Neuronal stem cell (in vitro differentiated cells): ENCODE data around the gene TOP3B.

Experiments
- DNase-seq: peaks from one replicate; pipeline ENCODE4 v3.0.0-alpha.2; 2013; ENCODE audit warnings: low spot score
- H2AFZ ChIP-seq: one replicate; pipeline ENCODE4 v1.6.1; 2013; ENCODE audit warnings: mild to moderate bottlenecking, low read length, inconsistent platforms
- H2AK5ac ChIP-seq: 2 replicates; pipeline ENCODE4 v1.6.1; 2013; ENCODE audit warnings: low read depth, mild to moderate bottlenecking, inconsistent platforms, low read length, moderate library complexity, mixed read lengths
- H2BK120ac ChIP-seq: 2 replicates; pipeline ENCODE4 v1.6.1; 2013; ENCODE audit warnings: low read depth, mild to moderate bottlenecking, inconsistent platforms, low read length, moderate library complexity, mixed read lengths
- H2BK12ac ChIP-seq: one replicate; pipeline ENCODE4 v1.6.1; 2013; ENCODE audit warnings: low read length, inconsistent platforms
- H2BK15ac ChIP-seq: 2 replicates; pipeline ENCODE4 v1.6.1; 2013; ENCODE audit warnings: mild to moderate bottlenecking, low read length, inconsistent platforms, mixed read lengths
- H2BK5ac ChIP-seq: one replicate; pipeline ENCODE4 v1.6.1; 2013; ENCODE audit warnings: inconsistent platforms, mild to moderate bottlenecking, low read length, moderate library complexity
- H3K14ac ChIP-seq: one replicate; pipeline ENCODE4 v1.6.1; 2013; ENCODE audit warnings: low read length, inconsistent platforms
- H3K18ac ChIP-seq: 2 replicates; pipeline ENCODE4 v1.6.1; 2013; ENCODE audit warnings: low read length, inconsistent platforms
- H3K23ac ChIP-seq: 2 replicates; pipeline ENCODE4 v1.6.1; 2013; ENCODE audit warnings: low read depth, mild to moderate bottlenecking, mixed read lengths, low read length, inconsistent platforms; ENCODE audit not compliant: poor library complexity
- H3K27ac ChIP-seq: replicated peaks from 3 replicates; pipeline ENCODE4 v1.5.1; 2013; ENCODE audit warnings: low read length, inconsistent platforms
- H3K27me3 ChIP-seq, 3 experiments: 2 replicates each; pipeline ENCODE4 v1.6.1; 2013; ENCODE audit warnings: low read length in 3 of 3, mild to moderate bottlenecking in 2 of 3, inconsistent platforms in 1 of 3, low read depth in 1 of 3, mixed read lengths in 1 of 3, moderate library complexity in 1 of 3; ENCODE audit not compliant: control insufficient read depth in 3 of 3, insufficient read depth in 3 of 3
- H3K36me3 ChIP-seq, 2 donors: replicated peaks in 1 of 2; 2 replicates each; pipeline ENCODE4 v1.6.1; 2013; ENCODE audit warnings: low read length in 2 of 2; ENCODE audit not compliant: control insufficient read depth in 2 of 2, insufficient read depth in 2 of 2
- H3K4ac ChIP-seq: 2 replicates; pipeline ENCODE4 v1.6.1; 2013; ENCODE audit warnings: inconsistent platforms, mild to moderate bottlenecking, low read length, moderate library complexity
- H3K4me1 ChIP-seq, 2 donors: 1 replicate in 1 of 2; 2 replicates in 1 of 2; pipeline ENCODE4 v1.6.1; 2013; ENCODE audit warnings: low read length in 2 of 2, low read depth in 1 of 2; ENCODE audit not compliant: control insufficient read depth in 2 of 2, insufficient read depth in 1 of 2
- H3K4me2 ChIP-seq: one replicate; pipeline ENCODE4 v1.6.1; 2013; ENCODE audit warnings: mild to moderate bottlenecking, low read length, inconsistent platforms; ENCODE audit not compliant: insufficient read depth, poor library complexity, severe bottlenecking
- H3K4me3 ChIP-seq, 2 donors: 2 replicates each; pipeline ENCODE4 v1.5.1; 2013; ENCODE audit warnings: low read length in 2 of 2, mild to moderate bottlenecking in 2 of 2, inconsistent platforms in 1 of 2, moderate library complexity in 1 of 2
- H3K79me1 ChIP-seq: one replicate; pipeline ENCODE4 v1.6.1; 2013; ENCODE audit warnings: low read depth, mild to moderate bottlenecking, inconsistent platforms, low read length, moderate library complexity
- H3K9ac ChIP-seq: one replicate; pipeline ENCODE4 v1.6.1; 2013; ENCODE audit warnings: mild to moderate bottlenecking, low read depth, low read length, inconsistent platforms; ENCODE audit not compliant: poor library complexity
- H3K9me3 ChIP-seq, 2 donors: replicated peaks in 1 of 2; 2 replicates each; pipeline versions ENCODE3 to v1.6.1; 2013; ENCODE audit warnings: low read length in 2 of 2, mild to moderate bottlenecking in 2 of 2, inconsistent platforms in 1 of 2, low read depth in 1 of 2, mixed read lengths in 1 of 2, moderate library complexity in 1 of 2; ENCODE audit not compliant: control insufficient read depth in 2 of 2, insufficient read depth in 1 of 2
- H4K8ac ChIP-seq: one replicate; pipeline ENCODE4 v1.6.1; 2013; ENCODE audit warnings: low read depth, mild to moderate bottlenecking, inconsistent platforms, low read length, moderate library complexity
- H4K91ac ChIP-seq: one replicate; pipeline ENCODE4 v1.6.1; 2013; ENCODE audit warnings: low read length, low read depth, mild to moderate bottlenecking, inconsistent platforms; ENCODE audit not compliant: poor library complexity
- WGBS, 2 donors: extraction: QIAGEN DNeasy Blood & Tissue Kit; methylation state at CpG; one replicate each; pipeline ENCODE4 v1.1.7; 2013; ENCODE audit warnings: missing lambda C conversion rate in 2 of 2, mixed read lengths in 1 of 2; ENCODE audit not compliant: insufficient read length in 2 of 2, insufficient replicate concordance in 1 of 2; ENCODE audit errors: extremely low coverage in 2 of 2; 5-methylcytosine and 5-hydroxymethylcytosine counted together

The TOP3B gene

DNA sequence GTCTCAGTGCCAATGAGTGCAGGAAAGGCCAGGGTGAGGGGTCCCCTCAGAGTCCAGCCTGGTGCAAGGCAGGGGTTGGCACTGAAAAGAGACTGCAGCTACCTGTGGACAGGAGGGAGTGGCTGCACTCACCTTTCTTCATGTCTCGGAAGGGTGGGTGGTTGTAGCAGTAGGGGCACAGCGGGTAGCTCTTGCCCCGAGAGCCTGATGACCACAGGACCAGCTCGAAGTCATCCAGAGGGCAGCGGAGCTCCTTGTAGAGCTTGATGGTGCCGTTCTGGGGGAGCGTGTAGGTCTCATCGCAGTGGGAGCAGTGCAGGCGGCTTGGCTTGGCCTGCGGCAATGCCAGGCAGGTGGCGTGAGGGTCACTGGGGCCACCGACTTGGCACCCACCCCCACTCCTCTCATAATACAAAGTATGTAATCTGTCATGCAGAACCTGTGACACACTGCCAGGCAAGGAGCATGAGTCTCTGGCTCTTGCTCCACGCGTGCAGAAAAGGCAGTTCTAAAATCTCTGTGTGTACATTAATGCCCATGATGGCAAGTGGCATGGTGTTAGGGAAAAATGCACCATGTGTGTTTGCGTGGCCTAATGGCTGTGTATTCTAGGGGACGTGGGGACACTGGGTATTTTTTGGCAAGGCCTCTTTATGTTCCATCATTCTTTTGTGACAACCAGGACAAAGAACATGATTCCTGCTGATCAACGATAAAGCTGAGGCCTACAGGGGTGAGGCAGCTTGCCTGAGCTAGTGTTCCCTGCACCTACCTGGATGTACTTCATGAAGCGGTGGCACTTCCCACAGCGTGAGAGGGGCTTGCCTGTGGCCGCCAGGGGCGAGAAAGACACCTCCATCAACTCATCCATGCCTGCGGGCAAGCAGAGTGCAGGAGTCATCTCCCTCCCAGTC lies 24.0 kb downstream of the TOP3B start:
- Histone ChIP-seq H3K4me1 (no peaks in the 10 kb centered on the region), H2BK120ac (no peak overlapping the region), H3K18ac (no peak overlapping the region), H3K9ac (peak overlapping the region; percentile 12), H3K4ac (no peak overlapping the region), H3K4me2 (no peak overlapping the region), H3K27ac (no peak overlapping the region), H3K14ac (no peak overlapping the region), H4K8ac (no peak overlapping the region), H3K9me3 (no peaks in the 10 kb centered on the region), H4K91ac (no peak overlapping the region), H2AK5ac (no peak overlapping the region), H3K79me1 (no peaks in the 10 kb centered on the region), H3K23ac (peak overlapping the region; percentile 40), H2AFZ (no peak overlapping the region), H3K27me3 (no peaks in the 10 kb centered on the region), H2BK5ac (no peak overlapping the region), H2BK15ac (no peak overlapping the region), H2BK12ac (no peak overlapping the region), H3K4me3 (no peak overlapping the region), H3K36me3 (peaks cover 38 to 55% of the 10 kb centered on the region in 2 donors)
- no CpG with 5 or more reads among the region's 22 CpGs for WGBS, 2 donors
- no peak for DNase-seq

DNA sequence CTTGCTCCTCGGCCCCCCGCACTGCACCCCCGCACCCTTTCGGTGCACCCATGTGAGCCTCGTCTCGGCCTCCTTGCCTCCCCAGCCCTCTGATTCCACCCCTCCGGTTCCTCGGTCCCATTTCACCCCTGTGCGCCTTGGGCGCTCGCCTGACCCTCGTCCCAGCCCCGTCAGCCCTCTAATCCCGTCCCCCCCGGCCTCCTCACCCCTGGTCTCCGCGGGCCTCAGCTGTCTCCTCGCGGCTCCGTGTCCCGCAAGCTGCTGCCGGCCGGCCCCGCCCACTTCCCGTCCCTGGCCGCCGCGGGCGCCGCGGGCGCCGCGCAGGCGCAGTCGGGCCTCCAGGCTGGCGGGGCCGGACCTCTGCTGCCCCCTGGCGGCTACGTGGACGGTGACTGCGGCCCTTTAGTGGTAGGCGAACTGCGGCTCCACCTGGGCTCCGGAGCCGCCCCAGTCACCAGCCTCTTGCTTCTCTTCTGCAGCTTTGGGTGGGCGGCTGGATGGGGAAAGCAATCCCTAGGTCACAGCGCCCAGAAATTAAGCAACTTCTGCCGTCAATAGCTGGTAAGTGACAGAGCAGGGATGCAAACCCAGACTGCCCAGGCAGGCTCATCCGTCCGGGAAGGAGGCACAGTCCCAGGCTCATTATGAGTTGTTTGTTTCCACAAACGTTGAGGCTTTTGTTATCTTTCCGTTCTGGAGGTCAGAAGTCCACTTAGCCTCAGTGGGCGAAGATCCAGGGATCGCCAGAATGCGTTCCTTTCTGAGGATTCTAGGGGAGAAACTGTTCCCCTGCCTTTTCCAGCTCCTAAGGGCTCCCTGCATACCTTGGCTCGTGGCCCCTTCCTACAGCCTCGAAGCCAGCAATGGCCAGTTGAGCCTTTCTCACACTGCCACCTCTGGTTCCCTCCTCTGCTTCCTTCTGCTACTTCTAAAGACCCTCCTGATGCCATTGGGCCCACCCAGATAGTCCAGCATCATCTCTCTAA lies 29.7 kb downstream of the TOP3B start, which contains the start of gene PPM1F:
Gene PPM1F, minus strand, starts transcription at position 263 of the 986 bp plus-strand sequence. CDS start 6,800 bp downstream, outside the sequence.
- Histone ChIP-seq H3K4me3 (peak within 1 kb of the TSS; percentile 88 to 91), H3K27ac (no peak within 1 kb of the TSS), H4K8ac (no peak within 1 kb of the TSS), H2BK15ac (no peak within 1 kb of the TSS), H3K4me2 (peak within 1 kb of the TSS; percentile 86), H3K79me1 (no peaks in the 10 kb centered on the region), H4K91ac (no peak within 1 kb of the TSS), H2BK5ac (peak within 1 kb of the TSS; percentile 75), H3K4me1 (peaks cover 5 to 6% of the 10 kb centered on the region in 2 donors), H3K36me3 (peaks cover 0 to 2% of the 10 kb centered on the region in 2 donors), H2AFZ (peak within 1 kb of the TSS; percentile 81), H3K23ac (peak within 1 kb of the TSS; percentile 100), H2BK120ac (no peak within 1 kb of the TSS), H3K9ac (peak within 1 kb of the TSS; percentile 99), H3K4ac (peak within 1 kb of the TSS; percentile 76), H2BK12ac (no peak within 1 kb of the TSS), H2AK5ac (peak within 1 kb of the TSS; percentile 95), H3K9me3 (peaks cover 0 to 4% of the 10 kb centered on the region in 2 donors), H3K18ac (peak within 1 kb of the TSS; percentile 99), H3K14ac (peak within 1 kb of the TSS; percentile 89), H3K27me3 (peaks cover 0 to 4% (median 0%) of the 10 kb centered on the region in 3 experiments)
- DNase-seq = peak; percentile 86
- WGBS, 2 donors = no CpG with 5 or more reads among the region's 58 CpGs

DNA sequence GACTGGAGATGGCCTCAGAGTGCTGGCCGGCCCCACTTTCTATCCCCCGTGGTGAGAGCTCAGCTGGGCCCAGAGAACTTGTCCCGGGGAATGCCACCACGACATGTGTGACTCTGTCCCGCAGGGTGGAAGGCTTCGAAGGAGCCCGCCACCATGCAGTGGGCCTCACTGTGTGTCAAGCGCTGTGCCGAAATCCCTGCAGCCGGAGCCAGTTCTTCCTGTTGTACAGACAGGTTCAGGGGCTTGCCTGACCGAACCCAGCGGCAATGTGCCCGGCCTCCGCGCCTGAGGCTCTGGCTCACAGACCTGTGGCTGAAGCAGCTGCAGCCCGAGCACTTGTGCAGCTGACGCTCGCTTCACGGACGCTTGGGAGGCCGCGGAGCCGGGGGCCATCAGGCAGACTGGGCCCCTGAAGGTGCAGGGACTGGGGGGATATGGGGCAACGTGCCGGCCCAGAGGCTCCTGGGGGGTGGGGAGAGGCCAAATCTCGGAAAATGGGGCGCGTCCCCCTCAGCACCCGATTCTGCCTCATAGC lies 30.6 kb downstream of the TOP3B start:
- no CpG with 5 or more reads among the region's 29 CpGs for WGBS, 2 donors
- H3K4me1 ChIP-seq = peaks cover 10% of the 10 kb centered on the region in 2 donors

More for the DNA sequence above, 30.6 kb downstream of the TOP3B start:
- Histone ChIP-seq H3K4ac (no peak overlapping the region), H2AFZ (peak overlapping the region; percentile 81), H2AK5ac (peak overlapping the region; percentile 95), H3K36me3 (peaks cover 0 to 2% of the 10 kb centered on the region in 2 donors), H3K14ac (peak overlapping the region; percentile 89), H2BK12ac (no peak overlapping the region), H3K27me3 (peaks cover 0 to 4% (median 0%) of the 10 kb centered on the region in 3 experiments), H2BK120ac (no peak overlapping the region), H3K27ac (no peak overlapping the region), H3K18ac (peak overlapping the region; percentile 76), H3K79me1 (no peaks in the 10 kb centered on the region), H4K8ac (no peak overlapping the region), H3K9ac (peak overlapping the region; percentile 96), H3K9me3 (peaks cover 0 to 4% of the 10 kb centered on the region in 2 donors), H3K23ac (peak overlapping the region; percentile 99), H3K4me2 (peak overlapping the region; percentile 86), H2BK15ac (no peak overlapping the region), H4K91ac (no peak overlapping the region), H2BK5ac (peak overlapping the region; percentile 75), H3K4me3 (peak overlapping the region; percentile 88 to 91)
- no peak for DNase-seq
